ENCODE measurements around the gene PPP2R5D. TPM values are rescaled to one million over a fixed set of nuclear protein-coding genes. Genes with fewer than 3 reads are reported as not detected.

PPP2R5D gene
- total and polyA plus RNA-seq, 2 of the 8 experiments (the other 6 are each of a cell fraction or from before 2014, with no cell fraction given), result 52.1 to 55.7 TPM

DNA sequence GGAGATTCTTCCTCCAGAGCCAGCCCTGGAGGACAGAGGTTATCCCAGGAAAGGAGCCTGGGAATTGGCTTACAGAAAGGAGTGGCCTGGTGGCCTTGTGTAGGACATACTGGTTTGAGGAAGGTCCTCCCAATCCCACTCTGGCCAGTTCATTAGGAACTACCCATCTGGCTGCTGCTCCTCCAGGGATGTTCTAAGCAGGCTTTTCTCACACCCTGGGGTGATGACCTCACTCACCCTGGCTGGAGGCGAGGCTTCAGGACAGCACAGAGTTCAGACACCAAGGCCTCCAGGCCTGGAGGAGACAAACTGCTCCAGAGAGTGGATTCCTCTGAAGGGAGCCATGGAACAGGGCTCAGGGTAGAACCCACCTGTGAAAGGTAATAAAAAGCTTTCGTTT, 14.9 kb upstream of the PPP2R5D start:
- H3K18ac ChIP-seq (ENCODE audit: extremely low read depth, low read length), result no peak overlapping the region
- TF ChIP-seq JUN (IDR thresholded peaks at IDR 0.05; ENCODE audit: low read depth, low read length), result no peak
- no peak for TF ChIP-seq FOSL1 (IDR thresholded peaks at IDR 0.05; ENCODE audit: insufficient read depth, low read depth, low read length)
- TF ChIP-seq ZNF274 (IDR thresholded peaks at IDR 0.05; ENCODE audit: borderline replicate concordance, extremely low read depth, low read length), result no peak
- no peak for TF ChIP-seq RBBP5 (IDR thresholded peaks at IDR 0.05; ENCODE audit: borderline replicate concordance, low read depth, low read length)
- no peak for TF ChIP-seq CTBP2 (IDR thresholded peaks at IDR 0.05; ENCODE audit: borderline replicate concordance, insufficient read depth, insufficient read length, low read length)
- TF ChIP-seq POU5F1 (IDR thresholded peaks at IDR 0.05; ENCODE audit: low read depth, low read length), result no peak
- no peak for TF ChIP-seq GABPA (IDR thresholded peaks at IDR 0.05; ENCODE audit: borderline replicate concordance, insufficient read depth, low read length)
- TF ChIP-seq CHD2 (IDR thresholded peaks at IDR 0.05; ENCODE audit: low read length), result no peak
- no peak for TF ChIP-seq SIX5 (IDR thresholded peaks at IDR 0.05; ENCODE audit: low read depth, low read length)
- TF ChIP-seq TAF1 (IDR thresholded peaks at IDR 0.05; ENCODE audit: low read depth, low read length), result no peak
- no peak for TF ChIP-seq KDM1A (IDR thresholded peaks at IDR 0.05; ENCODE audit: borderline replicate concordance, low read length)
- TF ChIP-seq CREB1 (IDR thresholded peaks at IDR 0.05), result no peak
- no peak for TF ChIP-seq HDAC2 (IDR thresholded peaks at IDR 0.05; ENCODE audit: borderline replicate concordance in 1 of 2, low read depth in 2 of 2, low read length in 2 of 2)
- no peaks in the 10 kb centered on the region for H3K27me3 ChIP-seq (replicated peaks in 1 of 4; ENCODE audit: control insufficient read depth in 3 of 4, extremely low read depth in 1 of 4, insufficient read depth in 3 of 4, low read length in 3 of 4)
- H2BK5ac ChIP-seq (ENCODE audit: low read depth, low read length), result no peak overlapping the region
- no peak overlapping the region for H3K4me2 ChIP-seq (ENCODE audit: insufficient read depth in 1 of 2, low read depth in 2 of 2, low read length in 2 of 2)
- no peak overlapping the region for H3K4me3 ChIP-seq (ENCODE audit: extremely low read depth in 1 of 4, insufficient read depth in 2 of 4, low read depth in 3 of 4, low read length in 4 of 4)
- H4K91ac ChIP-seq (replicated peaks; ENCODE audit: insufficient read length, low read length), result no peak overlapping the region
- H3K79me1 ChIP-seq (ENCODE audit: low read depth, low read length), result no peaks in the 10 kb centered on the region; the same call in none of the 2 replicates
- peaks cover 0 to 3% (median 0%) of the 10 kb centered on the region in 4 experiments; a peak in 2 of 7 replicates for H3K4me1 ChIP-seq (replicated peaks in 1 of 4; ENCODE audit: control insufficient read depth in 3 of 4, insufficient read depth in 4 of 4, low read length in 3 of 4)
- H3K23ac ChIP-seq (ENCODE audit: insufficient read length), result no peak overlapping the region
- no peak overlapping the region for H3K14ac ChIP-seq (ENCODE audit: insufficient read length)
- peaks cover 0 to 2% of the 10 kb centered on the region in 2 experiments for H4K20me1 ChIP-seq (replicated peaks in 1 of 2; ENCODE audit: control insufficient read depth in 1 of 2, insufficient read depth in 2 of 2, low read length in 2 of 2)
- no peaks in the 10 kb centered on the region for H3K23me2 ChIP-seq (ENCODE audit: low read depth, low read length)
- H2BK20ac ChIP-seq (ENCODE audit: low read length), result no peak overlapping the region
- FAIRE-seq (no peak), DNase-seq (ENCODE audit: low read depth in 1 of 2, low spot score in 2 of 2) (no peak)
- H3K56ac ChIP-seq (replicated peaks; ENCODE audit: insufficient read length, low read depth, low read length), result no peak overlapping the region
- H3K9me3 ChIP-seq (ENCODE audit: insufficient read depth in 2 of 2, low read depth in 1 of 2, low read length in 1 of 2), result no peaks in the 10 kb centered on the region
- H2BK120ac ChIP-seq (replicated peaks; ENCODE audit: low read depth, low read length), result no peak overlapping the region
- no peak overlapping the region for H3K9ac ChIP-seq (replicated peaks in 1 of 4; ENCODE audit: extremely low read depth in 1 of 4, low read depth in 3 of 4, low read length in 3 of 4)
- peaks cover 0 to 2% (median 0%) of the 10 kb centered on the region in 4 experiments; a peak in 2 of 8 replicates for H3K36me3 ChIP-seq (ENCODE audit: control insufficient read depth in 2 of 4, insufficient read depth in 4 of 4, low read length in 3 of 4)
- 92% methylated on average over 2 of the region's 2 CpGs; no CpG with 5 or more reads in 1 of the 2 experiments for WGBS, 2 experiments (ENCODE audit: extremely low coverage in 1 of 2, insufficient coverage in 1 of 2, insufficient read length in 1 of 2, insufficient replicate concordance in 2 of 2, low coverage in 1 of 2, low lambda C conversion rate in 2 of 2, missing lambda C conversion rate in 1 of 2)
- no peak overlapping the region for H3K27ac ChIP-seq (ENCODE audit: low read depth, low read length)
- no peak overlapping the region for H3K4ac ChIP-seq (replicated peaks; ENCODE audit: insufficient read length, low read depth, low read length)
- no peak overlapping the region for H4K8ac ChIP-seq (ENCODE audit: extremely low read depth, insufficient read depth, low read length)
- H4K5ac ChIP-seq (ENCODE audit: insufficient read length, low read depth, low read length), result no peak overlapping the region
- no peak overlapping the region for H2AFZ ChIP-seq (ENCODE audit: low read length)
- POLR2A ChIA-PET (ENCODE audit: partially characterized antibody), result interaction anchor here (1.0 to 2.9 kb wide), 4 partner anchors 8 to 58 kb away, joined by 3 to 11 read pairs (median 3); partner anchors contain the start of genes PEX6 and PPP2R5D
- H2BK15ac ChIP-seq (ENCODE audit: low read length), result no peak overlapping the region
- no peaks in the 10 kb centered on the region for H3K79me2 ChIP-seq (ENCODE audit: control insufficient read depth in 1 of 2, insufficient read depth in 2 of 2, low read length in 2 of 2)
- H2BK12ac ChIP-seq (ENCODE audit: low read depth, low read length), result no peak overlapping the region
- H2AK5ac ChIP-seq (ENCODE audit: low read depth, low read length), result no peak overlapping the region
- CTCF ChIA-PET (ENCODE audit: partially characterized antibody), result interaction anchor here (0.8 to 4.2 kb wide), 4 partner anchors 12 to 175 kb away, joined by 3 to 11 read pairs (median 6); partner anchors contain the start of genes KLHDC3 and MEA1

All from H1 (cell line).